ENCODE measurements around the gene SLC17A7. TPM values are rescaled to one million over a fixed set of nuclear protein-coding genes. Genes with fewer than 3 reads are reported as not detected.

SLC17A7 gene
- polyA plus RNA-seq, 1 donor: 0.76 TPM

- DNase-seq: no peak
Measured at GRCh38 chr19:49407079-49407478, 34.2 kb downstream of the SLC17A7 start.

- no peak for DNase-seq
Measured at GRCh38 chr19:49403404-49404187, 37.7 kb downstream of the SLC17A7 start.

- DNase-seq: no peak
Measured at GRCh38 chr19:49400029-49400428, 41.3 kb downstream of the SLC17A7 start.

GRCh38 chr19:49398931-49399330 is 42.4 kb downstream of the SLC17A7 start:
- DNase-seq: no peak

- DNase-seq: no peak
Measured at GRCh38 chr19:49398001-49398615, 43.2 kb downstream of the SLC17A7 start.

GRCh38 chr19:49396738-49397505 is 44.4 kb downstream of the SLC17A7 start:
- DNase-seq: no peak

GRCh38 chr19:49395581-49396407 is 45.5 kb downstream of the SLC17A7 start:
- no peak for DNase-seq

GRCh38 chr19:49393881-49394280 is 47.4 kb downstream of the SLC17A7 start:
- DNase-seq: no peak

- peak; percentile 81 for DNase-seq
Measured at GRCh38 chr19:49391581-49392399, 49.5 kb downstream of the SLC17A7 start.

GRCh38 chr19:49390929-49391359 is 50.4 kb downstream of the SLC17A7 start:
- DNase-seq: no peak

GRCh38 chr19:49390131-49390928 is 51.0 kb downstream of the SLC17A7 start:
- DNase-seq: no peak

- DNase-seq: no peak
Measured at GRCh38 chr19:49389406-49389805, 51.9 kb downstream of the SLC17A7 start.

- DNase-seq: peak; percentile 70
Measured at GRCh38 chr19:49387936-49388372, 53.4 kb downstream of the SLC17A7 start, which contains the start of gene KASH5. KASH5 (plus strand) TSS chr19:49388249; CDS start chr19:49390884, 2,635 bp downstream.

- no peak for DNase-seq
Measured at GRCh38 chr19:49383599-49383998, 57.7 kb downstream of the SLC17A7 start.

- no peak for DNase-seq
Measured at GRCh38 chr19:49382639-49383038, 58.7 kb downstream of the SLC17A7 start.

- no peak for DNase-seq
Measured at GRCh38 chr19:49380391-49380790, 60.9 kb downstream of the SLC17A7 start.

Measured in hindlimb muscle (tissue), 1 donor.